ENCODE results near the gene RPGRIP1L.

RPGRIP1L gene

DNA sequence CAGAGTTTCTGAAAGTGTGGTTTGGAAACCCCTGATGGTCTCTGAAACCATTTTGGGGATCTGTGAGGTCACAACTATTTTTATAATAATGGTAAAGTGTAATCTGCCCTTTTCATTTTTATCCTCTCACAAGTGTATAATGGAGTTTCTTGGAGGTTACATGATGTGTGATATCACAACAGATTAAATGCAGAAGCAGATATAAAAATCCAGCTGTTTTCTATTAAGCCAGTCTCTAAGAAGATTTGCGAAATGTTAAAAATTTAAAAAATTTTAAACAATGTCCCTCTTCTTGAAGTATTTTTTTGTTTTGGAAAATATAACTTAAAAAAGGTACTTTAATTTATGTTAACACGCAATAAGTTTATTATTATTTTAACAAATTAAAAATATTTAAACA lies 48.7 kb downstream of the RPGRIP1L start:
- FAIRE-seq, result no peak
- DNase-seq (ENCODE audit: low spot score), result no peak

GRCh38 chr16:53651357-53651756 lies 52.3 kb downstream of the RPGRIP1L start:
- FAIRE-seq (no peak), DNase-seq (ENCODE audit: low spot score) (no peak)

DNA sequence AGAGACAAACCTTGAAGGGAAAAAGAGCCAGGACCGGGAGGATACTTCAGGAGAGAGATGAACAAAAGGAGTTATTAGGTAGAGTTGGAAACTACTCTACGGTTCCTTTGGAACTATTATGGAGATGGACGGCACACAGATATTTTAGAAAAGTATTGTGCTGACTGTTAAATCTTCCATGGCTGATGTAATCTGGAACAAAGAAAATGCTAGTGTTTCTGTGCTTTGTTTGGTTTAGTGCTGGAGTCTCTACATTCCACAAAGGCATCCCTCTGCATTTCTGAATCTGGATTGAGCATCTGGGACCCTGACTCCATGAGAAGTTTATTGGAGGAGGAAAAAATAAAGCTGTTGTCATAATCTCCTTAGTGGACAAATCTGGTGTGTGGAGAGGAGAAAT lies 57.2 kb downstream of the RPGRIP1L start:
- DNase-seq (ENCODE audit: low spot score), result no peak
- FAIRE-seq, result no peak

DNA sequence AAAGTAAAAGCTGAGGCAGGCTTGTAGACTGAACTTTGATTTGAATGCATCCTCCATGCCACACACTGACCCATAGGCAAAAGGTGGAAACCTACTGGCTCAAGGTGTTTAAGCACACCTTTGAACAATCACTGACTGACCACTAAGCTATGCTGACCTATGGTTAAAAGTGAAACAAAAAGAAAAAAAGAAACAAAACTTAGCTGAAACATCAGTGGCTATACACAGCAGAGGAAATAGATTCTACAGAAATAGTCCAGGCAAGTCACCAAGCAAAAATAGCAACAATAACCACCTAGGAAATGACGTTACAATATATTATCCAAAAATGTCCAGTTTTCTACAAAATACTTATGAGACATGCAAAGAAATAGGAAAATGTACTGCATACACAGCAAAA lies 60.2 kb downstream of the RPGRIP1L start:
- DNase-seq (ENCODE audit: low spot score), result no peak
- FAIRE-seq, result no peak

DNA sequence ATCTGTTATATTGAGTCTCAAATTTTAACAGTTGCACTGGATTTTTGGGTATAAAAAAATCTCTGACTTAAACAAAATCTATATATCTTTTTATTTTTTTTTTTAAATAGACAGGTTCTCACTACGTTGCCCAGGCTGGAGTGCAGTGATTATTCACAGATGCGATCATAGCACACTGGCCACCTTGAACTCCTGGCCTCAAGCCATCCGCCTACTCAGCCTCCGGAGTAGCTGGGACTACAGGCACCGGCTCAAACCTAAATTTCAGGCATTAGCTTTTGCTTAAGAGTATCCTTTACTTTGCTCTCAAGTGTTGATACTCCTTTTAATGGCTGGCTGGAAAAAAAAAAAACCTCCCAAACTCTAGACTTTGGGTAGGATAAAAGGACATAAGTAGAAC lies 61.6 kb downstream of the RPGRIP1L start:
- DNase-seq (ENCODE audit: low spot score), result no peak

DNA sequence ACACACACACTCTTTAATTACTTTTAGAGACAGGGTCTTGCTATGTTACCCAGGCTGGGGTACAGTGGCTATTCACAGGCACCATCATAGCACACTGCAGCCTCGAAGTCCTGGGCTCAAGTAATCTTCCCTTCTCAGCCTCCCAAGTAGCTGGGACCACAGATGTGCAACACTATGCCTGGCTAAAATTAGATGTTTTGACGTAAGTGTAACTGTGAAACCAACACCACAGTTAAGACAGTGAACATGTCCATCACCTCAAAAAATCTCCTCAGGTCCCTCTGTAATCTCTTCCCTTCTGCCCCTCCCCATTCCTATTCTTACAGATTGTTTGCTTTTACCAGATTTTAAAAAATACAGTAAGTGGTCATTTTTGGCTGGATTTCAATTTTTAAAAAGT lies 66.7 kb downstream of the RPGRIP1L start:
- FAIRE-seq (no peak), DNase-seq (ENCODE audit: low spot score) (no peak)

More for the DNA sequence above, 61.6 kb downstream of the RPGRIP1L start:
- no peak for FAIRE-seq

GRCh38 chr16:53632526-53632925 lies 71.1 kb downstream of the RPGRIP1L start:
- FAIRE-seq (no peak), DNase-seq (ENCODE audit: low spot score) (no peak)

- FAIRE-seq (no peak), DNase-seq (ENCODE audit: low spot score) (no peak)
Measured at GRCh38 chr16:53631236-53632025, 72.2 kb downstream of the RPGRIP1L start.

DNA sequence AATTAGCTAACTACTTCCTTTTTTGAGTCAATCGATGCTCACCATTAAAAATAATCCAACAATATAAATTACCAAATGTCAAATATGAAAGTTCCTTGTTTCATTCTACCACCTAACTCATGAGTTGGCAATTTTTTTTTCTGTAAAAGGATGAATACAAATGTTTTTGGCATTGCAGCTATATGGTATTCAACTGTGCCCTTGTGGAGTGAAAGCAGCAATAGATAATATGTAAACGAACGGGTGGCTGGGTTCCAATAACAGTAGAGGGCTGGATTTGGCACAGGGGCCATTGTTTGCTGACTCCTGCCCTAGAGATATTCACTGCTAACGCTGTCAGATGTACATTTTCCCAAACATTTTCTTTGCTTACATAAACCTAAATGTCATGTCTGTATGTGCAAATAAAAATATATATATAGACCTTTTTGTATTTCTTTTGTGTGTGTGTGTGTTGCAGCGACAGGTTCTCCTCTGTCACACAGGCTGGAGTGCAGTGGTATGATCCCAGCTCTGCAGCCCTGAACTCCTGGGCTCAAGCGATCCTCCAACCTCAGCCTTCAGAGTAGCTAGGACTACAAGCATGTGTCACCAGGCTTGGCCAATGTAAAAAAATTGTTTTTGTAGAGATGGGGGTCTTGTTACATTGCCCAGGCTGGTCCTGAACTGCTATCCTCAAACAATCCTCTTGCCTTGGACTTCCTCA lies 73.9 kb downstream of the RPGRIP1L start:
- DNase-seq (ENCODE audit: low spot score), result no peak
- no peak for FAIRE-seq

DNA sequence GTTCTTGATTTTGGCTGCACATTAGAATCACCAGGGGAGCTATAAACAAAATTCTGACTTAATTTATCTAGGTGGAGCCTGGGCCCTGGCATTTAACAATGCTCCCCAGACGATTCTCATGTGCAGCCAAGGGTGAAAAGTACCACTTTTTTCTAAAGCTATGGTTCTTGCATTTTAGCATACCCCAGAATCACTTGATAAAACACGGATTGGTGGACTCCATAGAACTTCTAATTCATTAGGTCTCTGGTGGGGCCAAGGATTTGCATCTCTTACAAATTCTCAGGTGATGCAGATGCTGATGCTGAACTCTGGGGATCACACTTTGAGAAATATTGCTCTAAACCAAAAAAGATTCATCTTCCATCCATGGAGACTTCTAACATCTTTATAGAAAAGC lies 74.5 kb downstream of the RPGRIP1L start:
- DNase-seq (ENCODE audit: low spot score) (no peak), FAIRE-seq (no peak)

GRCh38 chr16:53626811-53627210 lies 76.8 kb downstream of the RPGRIP1L start:
- FAIRE-seq (no peak), DNase-seq (ENCODE audit: low spot score) (no peak)

- FAIRE-seq, result no peak
Measured at GRCh38 chr16:53626161-53626560, 77.5 kb downstream of the RPGRIP1L start.

DNA sequence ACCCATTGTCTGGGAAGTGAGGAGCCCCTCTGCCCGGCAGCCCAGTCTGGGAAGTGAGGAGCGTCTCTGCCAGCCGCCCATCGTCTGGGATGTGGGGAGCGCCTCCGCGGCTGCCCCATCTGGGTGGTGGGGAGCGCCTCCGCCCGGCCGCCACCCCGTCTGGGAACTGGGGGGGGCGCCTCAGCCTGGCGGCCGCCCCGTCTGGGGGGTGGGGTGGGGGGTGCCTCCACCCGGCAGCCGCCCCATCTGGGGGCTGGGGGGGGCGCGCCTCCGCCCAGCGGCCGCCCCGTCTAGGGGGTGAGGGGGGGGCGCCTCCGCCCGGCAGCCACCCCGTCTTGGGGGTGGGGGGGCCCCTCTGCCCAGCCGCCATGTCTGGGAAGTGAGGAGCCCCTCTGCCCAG lies 78.4 kb downstream of the RPGRIP1L start:
- no peak for DNase-seq (ENCODE audit: low spot score)
- no peak for FAIRE-seq

More at GRCh38 chr16:53626161-53626560, 77.5 kb downstream of the RPGRIP1L start:
- DNase-seq (ENCODE audit: low spot score), result no peak

- DNase-seq (ENCODE audit: low spot score) (no peak), FAIRE-seq (no peak)
Measured at GRCh38 chr16:53622315-53622714, 81.3 kb downstream of the RPGRIP1L start.

DNA sequence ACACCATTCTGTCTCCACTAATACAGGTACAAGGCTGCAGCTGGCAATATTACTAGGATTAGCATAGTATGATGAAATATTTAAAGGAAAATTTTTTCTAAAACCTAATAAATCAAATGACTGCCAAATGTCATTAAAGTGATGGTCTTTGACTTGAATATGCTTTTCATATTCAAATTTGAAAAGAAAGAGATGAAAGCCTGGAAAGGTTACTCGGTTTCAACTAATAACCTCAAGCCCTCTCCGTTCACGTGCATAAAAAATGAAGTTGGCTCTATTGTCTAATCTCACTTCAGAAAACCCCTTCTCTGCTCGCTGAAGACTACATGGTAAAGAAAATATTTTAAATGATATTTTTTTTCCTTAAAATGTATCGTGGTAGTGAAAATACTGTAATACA lies 83.2 kb downstream of the RPGRIP1L start:
- DNase-seq (ENCODE audit: low spot score) (no peak), FAIRE-seq (no peak)

- no peak for DNase-seq (ENCODE audit: low spot score)
- no peak for FAIRE-seq
Measured at GRCh38 chr16:53619235-53619634, 84.4 kb downstream of the RPGRIP1L start.

- DNase-seq (ENCODE audit: low spot score) (no peak), FAIRE-seq (no peak)
Measured at GRCh38 chr16:53614346-53614745, 89.3 kb downstream of the RPGRIP1L start.

DNA sequence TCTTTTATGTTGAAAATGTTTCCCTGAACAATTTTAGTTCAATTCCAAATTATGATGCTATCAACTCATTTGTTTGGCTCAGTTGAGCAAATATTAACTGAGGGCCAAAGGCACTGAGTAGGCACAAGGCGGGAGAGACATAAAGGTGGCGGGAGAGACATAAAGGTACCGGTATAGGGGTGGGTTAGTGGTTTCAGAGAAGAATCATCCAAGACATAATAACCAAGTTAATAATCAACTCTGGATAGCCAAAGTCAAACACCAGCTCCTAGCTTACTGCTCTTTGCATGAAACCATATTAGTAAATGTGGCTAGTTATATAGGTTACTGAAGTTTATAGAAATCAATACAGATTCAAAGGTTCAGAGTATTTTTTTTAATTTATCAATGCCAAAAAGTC lies 91.7 kb downstream of the RPGRIP1L start:
- FAIRE-seq (no peak), DNase-seq (ENCODE audit: low spot score) (no peak)

DNA sequence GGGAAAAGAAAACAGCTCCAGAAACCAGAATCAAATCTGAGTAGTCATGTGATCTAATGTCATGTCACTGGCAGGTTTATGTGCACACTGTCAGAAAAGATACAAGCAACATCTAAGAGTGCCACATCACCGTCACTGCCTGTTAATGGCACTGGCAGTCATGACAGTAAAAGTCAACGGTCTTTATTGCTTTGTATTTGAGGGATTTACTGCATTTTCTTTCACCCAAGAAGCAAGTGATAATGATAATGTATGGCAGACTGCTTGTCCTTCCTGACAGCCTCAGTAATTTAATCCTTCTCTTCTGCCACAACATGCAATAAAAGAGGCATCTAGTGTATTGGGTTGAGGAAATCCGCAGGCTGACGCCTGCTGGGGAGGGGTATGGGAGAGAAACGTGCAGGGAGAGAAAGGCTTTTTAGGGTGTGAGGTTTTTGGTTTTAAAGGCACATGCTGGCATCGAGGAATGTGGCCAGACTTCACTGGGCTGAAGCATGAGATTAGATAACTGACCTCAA lies 92.4 kb downstream of the RPGRIP1L start:
- no peak for FAIRE-seq
- no peak for DNase-seq (ENCODE audit: low spot score)

- FAIRE-seq, result no peak
Measured at GRCh38 chr16:53609536-53609935, 94.1 kb downstream of the RPGRIP1L start.

GRCh38 chr16:53608094-53608493 lies 95.6 kb downstream of the RPGRIP1L start:
- FAIRE-seq, result no peak
- no peak for DNase-seq (ENCODE audit: low spot score)

More at GRCh38 chr16:53609536-53609935, 94.1 kb downstream of the RPGRIP1L start:
- DNase-seq (ENCODE audit: low spot score), result no peak

GRCh38 chr16:53605831-53606400 lies 97.7 kb downstream of the RPGRIP1L start:
- FAIRE-seq, result no peak
- DNase-seq (ENCODE audit: low spot score), result no peak
